K562 (cell line): Measurements from ENCODE around the gene PLD1. TPM values are rescaled to one million over a fixed set of nuclear protein-coding genes. Genes with fewer than 3 reads are reported as not detected.

Source experiments
- BRD4 ChIP-seq: fragments of 200-600 bp; sonication (generic); IDR thresholded peaks from 2 replicates; pipeline ENCODE4 v1.6.1; 2017; ENCODE audit warnings: inconsistent platforms
- CBFA2T2 ChIP-seq: fragments of 450-650 bp; conservative IDR thresholded peaks from 2 replicates; pipeline ENCODE4 v1.6.1; 2017; ENCODE audit warnings: mild to moderate bottlenecking
- CEBPB ChIP-seq: fragments of 450-650 bp; IDR thresholded peaks from 2 replicates; pipeline ENCODE4 v1.6.1; 2016; ENCODE audit warnings: missing genetic modification characterization, missing compliant biosample characterization
- CSDE1 ChIP-seq, 2 experiments: fragments of 450-650 bp; IDR thresholded peaks; 2 replicates each; pipeline ENCODE4 v1.6.1; 2016; ENCODE audit warnings: mild to moderate bottlenecking in 1 of 2
- NRF1 ChIP-seq, 2 experiments: fragments of 450-650 bp; IDR thresholded peaks in 1 of 2; conservative IDR thresholded peaks in 1 of 2; 2 replicates each; pipeline ENCODE4 v1.6.1; 2014; ENCODE audit warnings: mild to moderate bottlenecking in 2 of 2
- SREBF1 ChIP-seq: fragments of 150-350 bp; IDR thresholded peaks from 2 replicates; pipeline ENCODE4 v1.6.1; 2014; ENCODE audit warnings: antibody characterized with exemption, low read depth, low read length, borderline replicate concordance
- ZNF3 ChIP-seq: fragments of 250-450 bp; sonication (Bioruptor Pico); IDR thresholded peaks from 2 replicates; pipeline ENCODE4 v1.5.0; 2021; ENCODE audit warnings: mild to moderate bottlenecking, moderate library complexity
- ZNF316 ChIP-seq: fragments of 450-650 bp; IDR thresholded peaks from 2 replicates; pipeline ENCODE4 v1.6.1; 2016
- polyA plus RNA-seq, 8 experiments: library from polyadenylated mRNA; depleted of rRNA in 4 of 8; stranded (reverse) in 5 of 8; unstranded in 3 of 8; fragments of >200 nt; fragmentation: Nextera tagmentation in 2 of 8; fragmentation: Illumina TruSeq in 1 of 8; extraction: Ambion mirVana in 2 of 8; extraction: Trizol in 1 of 8; gene quantifications; 2 replicates each; pipeline versions ENCODE4 v1.2.1 to v1.2.3, GENCODE V29; 2011 to 2014; ENCODE audit warnings: inconsistent platforms in 1 of 8, missing spikeins in 1 of 8
- total RNA-seq, 7 experiments: library from RNA; depleted of rRNA in 6 of 7; stranded (reverse); fragments of >200 nt in 6 of 7; fragmentation: Illumina TruSeq in 2 of 7; extraction: Trizol in 2 of 7; gene quantifications; 2 replicates each; pipeline versions ENCODE4 v1.2.1 to v1.2.3, GENCODE V29; 2011 to 2021; ENCODE audit warnings: low replicate concordance in 1 of 7
- TF ChIP-seq, protein P1 (sequence below): fragments of 450-650 bp; IDR thresholded peaks from 2 replicates; pipeline ENCODE4 v1.6.1; 2016; ENCODE audit warnings: mild to moderate bottlenecking
- TF ChIP-seq, protein P2 (sequence below): fragments of 450-650 bp; IDR thresholded peaks from 2 replicates; pipeline ENCODE4 v1.6.1; 2016; ENCODE audit warnings: mild to moderate bottlenecking, moderate library complexity

PLD1 gene
- total and polyA plus RNA-seq, 9 of the 15 experiments (the other 6 are each of a cell fraction or from before 2014, with no cell fraction given) = 8.4 to 26.1 (median 18.6) TPM

DNA sequence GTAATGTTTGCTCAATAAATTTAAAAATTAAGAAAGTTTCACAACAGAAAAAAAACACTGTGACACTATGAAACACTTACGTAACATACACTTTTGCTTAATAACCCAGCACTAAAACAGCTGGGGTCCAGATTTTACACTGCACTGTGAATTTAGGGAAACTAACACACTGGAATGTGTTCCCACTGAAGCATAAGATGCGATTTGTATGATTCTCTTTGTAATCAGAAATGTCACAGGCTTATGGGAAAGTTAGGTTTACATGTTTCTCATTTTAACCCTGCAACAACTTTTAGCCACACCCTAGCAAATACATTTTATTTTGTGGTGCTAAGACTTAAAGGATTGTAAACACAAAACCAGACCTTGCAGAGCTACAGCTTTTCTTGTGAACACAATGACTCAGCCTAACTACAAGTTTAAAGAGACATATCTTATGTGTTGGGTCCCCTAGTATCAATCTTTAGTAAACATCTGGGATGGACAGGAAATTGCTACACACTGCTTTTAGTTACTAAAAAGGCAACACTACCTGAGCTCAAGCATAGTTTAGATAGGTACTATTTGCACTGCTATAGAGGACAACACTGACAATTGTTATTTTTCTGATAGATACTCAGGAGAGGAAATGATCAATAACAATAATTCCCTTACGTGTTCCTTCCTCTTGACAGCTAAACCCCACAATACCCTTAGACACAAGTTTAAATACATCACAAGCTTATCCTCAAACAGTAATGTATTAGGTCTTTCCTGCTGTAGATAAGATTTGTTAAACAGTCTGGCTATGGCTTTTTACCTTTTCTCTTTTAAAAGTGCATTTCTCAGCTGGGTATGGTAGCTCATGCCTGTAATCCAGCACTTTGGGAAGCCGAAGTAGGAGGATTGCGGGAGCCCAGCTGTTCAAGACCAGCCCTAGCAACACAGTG lies 3.8 kb downstream of the PLD1 start (continued):
- TF ChIP-seq, protein P1, sequence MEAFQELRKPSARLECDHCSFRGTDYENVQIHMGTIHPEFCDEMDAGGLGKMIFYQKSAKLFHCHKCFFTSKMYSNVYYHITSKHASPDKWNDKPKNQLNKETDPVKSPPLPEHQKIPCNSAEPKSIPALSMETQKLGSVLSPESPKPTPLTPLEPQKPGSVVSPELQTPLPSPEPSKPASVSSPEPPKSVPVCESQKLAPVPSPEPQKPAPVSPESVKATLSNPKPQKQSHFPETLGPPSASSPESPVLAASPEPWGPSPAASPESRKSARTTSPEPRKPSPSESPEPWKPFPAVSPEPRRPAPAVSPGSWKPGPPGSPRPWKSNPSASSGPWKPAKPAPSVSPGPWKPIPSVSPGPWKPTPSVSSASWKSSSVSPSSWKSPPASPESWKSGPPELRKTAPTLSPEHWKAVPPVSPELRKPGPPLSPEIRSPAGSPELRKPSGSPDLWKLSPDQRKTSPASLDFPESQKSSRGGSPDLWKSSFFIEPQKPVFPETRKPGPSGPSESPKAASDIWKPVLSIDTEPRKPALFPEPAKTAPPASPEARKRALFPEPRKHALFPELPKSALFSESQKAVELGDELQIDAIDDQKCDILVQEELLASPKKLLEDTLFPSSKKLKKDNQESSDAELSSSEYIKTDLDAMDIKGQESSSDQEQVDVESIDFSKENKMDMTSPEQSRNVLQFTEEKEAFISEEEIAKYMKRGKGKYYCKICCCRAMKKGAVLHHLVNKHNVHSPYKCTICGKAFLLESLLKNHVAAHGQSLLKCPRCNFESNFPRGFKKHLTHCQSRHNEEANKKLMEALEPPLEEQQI = 0 out of 2 replicates have a peak, but pooled peaks have one; percentile 25
- TF ChIP-seq CBFA2T2 (peak; percentile 67), SREBF1 (no peak), ZNF3 (CRISPR knock-in tag) (no peak), ZNF316 (peak; percentile 88), BRD4 (no peak), NRF1 (conservative IDR thresholded peaks at IDR 0.05 in 1 of 2, IDR thresholded peaks at IDR 0.05 in 1 of 2) (0 out of 4 replicates have a peak, but pooled peaks of 1 of the 2 experiments have one; percentile 6), CEBPB (tag) (peak; percentile 81), CSDE1 (IDR thresholded peaks at IDR 0.05) (no peak)
- TF ChIP-seq, protein P2, sequence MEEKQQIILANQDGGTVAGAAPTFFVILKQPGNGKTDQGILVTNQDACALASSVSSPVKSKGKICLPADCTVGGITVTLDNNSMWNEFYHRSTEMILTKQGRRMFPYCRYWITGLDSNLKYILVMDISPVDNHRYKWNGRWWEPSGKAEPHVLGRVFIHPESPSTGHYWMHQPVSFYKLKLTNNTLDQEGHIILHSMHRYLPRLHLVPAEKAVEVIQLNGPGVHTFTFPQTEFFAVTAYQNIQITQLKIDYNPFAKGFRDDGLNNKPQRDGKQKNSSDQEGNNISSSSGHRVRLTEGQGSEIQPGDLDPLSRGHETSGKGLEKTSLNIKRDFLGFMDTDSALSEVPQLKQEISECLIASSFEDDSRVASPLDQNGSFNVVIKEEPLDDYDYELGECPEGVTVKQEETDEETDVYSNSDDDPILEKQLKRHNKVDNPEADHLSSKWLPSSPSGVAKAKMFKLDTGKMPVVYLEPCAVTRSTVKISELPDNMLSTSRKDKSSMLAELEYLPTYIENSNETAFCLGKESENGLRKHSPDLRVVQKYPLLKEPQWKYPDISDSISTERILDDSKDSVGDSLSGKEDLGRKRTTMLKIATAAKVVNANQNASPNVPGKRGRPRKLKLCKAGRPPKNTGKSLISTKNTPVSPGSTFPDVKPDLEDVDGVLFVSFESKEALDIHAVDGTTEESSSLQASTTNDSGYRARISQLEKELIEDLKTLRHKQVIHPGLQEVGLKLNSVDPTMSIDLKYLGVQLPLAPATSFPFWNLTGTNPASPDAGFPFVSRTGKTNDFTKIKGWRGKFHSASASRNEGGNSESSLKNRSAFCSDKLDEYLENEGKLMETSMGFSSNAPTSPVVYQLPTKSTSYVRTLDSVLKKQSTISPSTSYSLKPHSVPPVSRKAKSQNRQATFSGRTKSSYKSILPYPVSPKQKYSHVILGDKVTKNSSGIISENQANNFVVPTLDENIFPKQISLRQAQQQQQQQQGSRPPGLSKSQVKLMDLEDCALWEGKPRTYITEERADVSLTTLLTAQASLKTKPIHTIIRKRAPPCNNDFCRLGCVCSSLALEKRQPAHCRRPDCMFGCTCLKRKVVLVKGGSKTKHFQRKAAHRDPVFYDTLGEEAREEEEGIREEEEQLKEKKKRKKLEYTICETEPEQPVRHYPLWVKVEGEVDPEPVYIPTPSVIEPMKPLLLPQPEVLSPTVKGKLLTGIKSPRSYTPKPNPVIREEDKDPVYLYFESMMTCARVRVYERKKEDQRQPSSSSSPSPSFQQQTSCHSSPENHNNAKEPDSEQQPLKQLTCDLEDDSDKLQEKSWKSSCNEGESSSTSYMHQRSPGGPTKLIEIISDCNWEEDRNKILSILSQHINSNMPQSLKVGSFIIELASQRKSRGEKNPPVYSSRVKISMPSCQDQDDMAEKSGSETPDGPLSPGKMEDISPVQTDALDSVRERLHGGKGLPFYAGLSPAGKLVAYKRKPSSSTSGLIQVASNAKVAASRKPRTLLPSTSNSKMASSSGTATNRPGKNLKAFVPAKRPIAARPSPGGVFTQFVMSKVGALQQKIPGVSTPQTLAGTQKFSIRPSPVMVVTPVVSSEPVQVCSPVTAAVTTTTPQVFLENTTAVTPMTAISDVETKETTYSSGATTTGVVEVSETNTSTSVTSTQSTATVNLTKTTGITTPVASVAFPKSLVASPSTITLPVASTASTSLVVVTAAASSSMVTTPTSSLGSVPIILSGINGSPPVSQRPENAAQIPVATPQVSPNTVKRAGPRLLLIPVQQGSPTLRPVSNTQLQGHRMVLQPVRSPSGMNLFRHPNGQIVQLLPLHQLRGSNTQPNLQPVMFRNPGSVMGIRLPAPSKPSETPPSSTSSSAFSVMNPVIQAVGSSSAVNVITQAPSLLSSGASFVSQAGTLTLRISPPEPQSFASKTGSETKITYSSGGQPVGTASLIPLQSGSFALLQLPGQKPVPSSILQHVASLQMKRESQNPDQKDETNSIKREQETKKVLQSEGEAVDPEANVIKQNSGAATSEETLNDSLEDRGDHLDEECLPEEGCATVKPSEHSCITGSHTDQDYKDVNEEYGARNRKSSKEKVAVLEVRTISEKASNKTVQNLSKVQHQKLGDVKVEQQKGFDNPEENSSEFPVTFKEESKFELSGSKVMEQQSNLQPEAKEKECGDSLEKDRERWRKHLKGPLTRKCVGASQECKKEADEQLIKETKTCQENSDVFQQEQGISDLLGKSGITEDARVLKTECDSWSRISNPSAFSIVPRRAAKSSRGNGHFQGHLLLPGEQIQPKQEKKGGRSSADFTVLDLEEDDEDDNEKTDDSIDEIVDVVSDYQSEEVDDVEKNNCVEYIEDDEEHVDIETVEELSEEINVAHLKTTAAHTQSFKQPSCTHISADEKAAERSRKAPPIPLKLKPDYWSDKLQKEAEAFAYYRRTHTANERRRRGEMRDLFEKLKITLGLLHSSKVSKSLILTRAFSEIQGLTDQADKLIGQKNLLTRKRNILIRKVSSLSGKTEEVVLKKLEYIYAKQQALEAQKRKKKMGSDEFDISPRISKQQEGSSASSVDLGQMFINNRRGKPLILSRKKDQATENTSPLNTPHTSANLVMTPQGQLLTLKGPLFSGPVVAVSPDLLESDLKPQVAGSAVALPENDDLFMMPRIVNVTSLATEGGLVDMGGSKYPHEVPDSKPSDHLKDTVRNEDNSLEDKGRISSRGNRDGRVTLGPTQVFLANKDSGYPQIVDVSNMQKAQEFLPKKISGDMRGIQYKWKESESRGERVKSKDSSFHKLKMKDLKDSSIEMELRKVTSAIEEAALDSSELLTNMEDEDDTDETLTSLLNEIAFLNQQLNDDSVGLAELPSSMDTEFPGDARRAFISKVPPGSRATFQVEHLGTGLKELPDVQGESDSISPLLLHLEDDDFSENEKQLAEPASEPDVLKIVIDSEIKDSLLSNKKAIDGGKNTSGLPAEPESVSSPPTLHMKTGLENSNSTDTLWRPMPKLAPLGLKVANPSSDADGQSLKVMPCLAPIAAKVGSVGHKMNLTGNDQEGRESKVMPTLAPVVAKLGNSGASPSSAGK = no peak
